GM19023 (cell line): ENCODE data around the gene ITGBL1.

Experiments used
- ATAC-seq: cut with Tn5 transposase; IDR thresholded peaks from one replicate; pipeline ENCODE4 v1.9.1; 2021; ENCODE audit warnings: mild to moderate bottlenecking, moderate library complexity; ENCODE audit not compliant: unreplicated experiment

Gene ITGBL1

DNA sequence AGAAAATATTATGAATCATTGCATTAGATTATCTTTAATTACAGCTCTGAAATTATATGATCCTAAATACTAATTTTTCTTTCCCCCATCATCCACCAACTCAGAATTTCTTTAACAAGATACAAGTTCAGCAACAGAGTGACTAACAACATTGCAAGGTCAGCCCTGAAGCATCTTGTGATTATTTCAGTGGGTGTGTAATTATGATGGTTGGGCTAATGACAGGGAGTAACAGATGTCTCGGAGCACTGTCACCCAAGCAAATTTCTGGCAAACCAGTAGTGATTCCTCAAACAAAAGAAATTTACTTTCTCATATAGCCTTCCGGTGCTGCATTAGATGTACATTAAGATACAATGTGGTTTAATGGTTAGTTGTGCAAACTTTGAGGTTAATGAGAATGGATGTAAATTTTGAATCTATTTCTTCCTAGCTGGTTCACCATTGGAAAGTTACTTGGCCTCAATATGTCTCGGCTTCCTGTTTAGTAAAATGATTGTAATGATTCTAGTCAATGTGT, 238.9 kb downstream of the ITGBL1 start:
- no peak for ATAC-seq

DNA sequence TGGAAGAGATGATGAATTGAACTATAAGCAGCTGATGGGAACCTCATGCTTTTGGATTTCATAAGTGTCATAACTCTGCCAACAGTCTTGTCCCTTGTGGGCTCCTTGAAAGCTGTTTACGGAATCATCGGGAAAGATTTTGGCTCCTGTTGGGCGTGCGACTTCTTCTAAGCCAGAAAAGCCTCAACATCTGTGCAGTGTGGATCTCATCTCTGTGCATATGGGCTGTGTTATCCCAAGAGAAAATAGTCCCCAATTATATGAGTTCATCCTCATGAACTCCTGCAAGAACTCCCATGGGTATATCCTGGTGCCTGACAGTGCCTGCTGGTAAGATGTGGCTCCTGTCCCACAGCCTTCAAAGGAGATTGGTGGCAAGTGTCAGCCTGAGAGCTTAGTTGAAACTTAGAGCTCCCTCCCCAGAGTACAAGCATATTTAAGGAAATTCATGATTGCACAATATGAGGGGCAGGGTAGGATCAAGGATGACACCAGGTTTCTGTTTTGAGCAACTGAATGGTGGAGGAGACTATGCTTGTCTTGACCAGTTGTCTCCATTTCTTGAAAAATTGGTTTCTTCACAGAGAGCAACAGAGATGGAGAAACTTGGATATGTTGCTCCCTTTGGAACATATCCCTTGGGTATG, 243.5 kb downstream of the ITGBL1 start:
- no peak for ATAC-seq

DNA sequence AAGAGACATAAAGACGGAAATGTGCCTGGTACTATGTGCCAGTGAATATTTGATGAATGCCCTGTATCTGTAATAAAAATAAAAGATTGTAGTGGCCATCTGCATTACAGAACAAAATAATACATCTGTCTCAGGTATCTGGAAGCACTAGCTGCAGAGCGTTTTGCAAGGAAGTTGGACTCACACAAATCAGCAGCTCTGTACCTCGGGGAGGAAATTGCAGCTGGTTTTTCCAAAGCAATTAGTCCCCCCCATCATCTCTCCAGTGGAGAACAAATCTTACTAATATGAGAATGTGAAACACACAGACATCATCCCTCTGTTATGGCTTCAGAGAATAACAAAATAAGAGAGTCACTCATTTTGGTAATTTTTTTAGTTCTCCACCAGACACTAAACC, 245.3 kb downstream of the ITGBL1 start:
- ATAC-seq, result no peak

DNA sequence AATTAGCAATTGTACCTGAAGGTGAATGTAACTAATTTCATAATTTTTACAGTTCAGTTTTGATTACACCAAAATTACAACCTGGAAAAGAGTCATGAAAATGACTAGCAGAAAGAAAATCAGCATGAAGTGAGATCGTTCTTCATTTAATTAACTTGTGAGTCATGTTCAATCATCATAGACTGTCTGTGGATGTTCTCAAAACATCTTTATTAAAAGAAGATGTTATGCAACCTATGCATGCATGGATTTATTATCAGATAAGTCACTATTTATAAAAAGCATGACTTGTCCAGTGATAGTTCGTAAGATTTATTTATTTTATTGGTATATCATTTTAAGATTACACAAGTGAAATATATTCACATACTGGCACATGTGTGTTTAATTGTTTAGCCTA, 245.9 kb downstream of the ITGBL1 start:
- ATAC-seq, result no peak

DNA sequence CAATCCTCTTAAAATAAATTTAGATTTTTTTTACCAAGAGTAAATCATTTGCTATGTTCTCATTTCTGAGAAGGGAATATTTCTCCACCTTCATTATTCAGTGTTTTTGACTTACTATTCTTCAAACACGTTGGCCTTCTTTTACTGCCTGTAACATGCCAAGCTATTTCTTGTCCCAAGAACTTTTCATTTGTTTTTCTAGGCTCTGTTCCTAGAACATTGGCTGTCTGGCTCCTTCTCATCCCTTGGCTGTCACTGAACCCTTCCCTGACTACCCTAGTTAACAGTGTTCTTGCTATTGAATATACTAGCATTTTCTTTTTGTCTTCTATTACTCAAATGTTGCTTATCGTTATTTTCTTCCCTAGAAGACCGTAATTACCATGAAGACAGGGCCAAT, 248.1 kb downstream of the ITGBL1 start:
- ATAC-seq, result no peak

DNA sequence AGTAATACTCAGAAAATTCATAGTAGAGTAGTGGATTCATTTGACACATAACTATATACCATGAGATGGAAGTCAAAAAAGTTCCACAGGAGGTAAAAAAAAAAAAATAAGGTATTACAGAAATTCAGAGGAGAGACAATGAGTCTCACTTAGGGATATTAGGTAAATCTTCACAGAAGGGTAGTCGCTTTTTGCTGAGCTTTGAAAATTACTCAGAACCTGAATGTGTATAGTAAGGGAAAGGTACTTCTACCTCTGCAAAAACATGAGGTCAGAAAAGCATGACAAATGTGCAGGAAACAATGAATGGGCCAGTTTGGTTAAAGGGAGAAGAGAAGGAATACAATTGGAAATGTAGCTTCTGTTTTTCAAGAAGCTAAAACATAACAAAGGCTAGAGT, 250.6 kb downstream of the ITGBL1 start:
- no peak for ATAC-seq

DNA sequence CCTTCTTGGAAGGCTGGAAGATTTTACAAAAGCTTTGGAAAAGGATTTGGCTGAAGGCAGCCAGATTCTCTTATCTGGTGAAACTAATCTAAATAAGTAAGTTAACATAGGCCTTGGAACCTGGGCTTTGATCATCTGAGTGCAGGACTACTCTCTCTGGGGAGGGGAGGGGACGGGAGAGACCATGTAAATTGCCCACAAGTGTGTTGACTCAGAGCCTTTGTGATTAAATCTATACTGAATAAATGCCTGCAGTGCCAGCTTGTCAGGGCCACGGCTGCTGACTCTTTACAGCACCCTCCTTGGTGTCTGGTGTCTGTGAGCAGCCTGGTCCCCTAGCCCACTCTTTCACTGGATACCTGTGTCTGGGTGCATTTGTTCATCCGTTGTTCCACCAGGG, 251.4 kb downstream of the ITGBL1 start:
- ATAC-seq, result no peak

DNA sequence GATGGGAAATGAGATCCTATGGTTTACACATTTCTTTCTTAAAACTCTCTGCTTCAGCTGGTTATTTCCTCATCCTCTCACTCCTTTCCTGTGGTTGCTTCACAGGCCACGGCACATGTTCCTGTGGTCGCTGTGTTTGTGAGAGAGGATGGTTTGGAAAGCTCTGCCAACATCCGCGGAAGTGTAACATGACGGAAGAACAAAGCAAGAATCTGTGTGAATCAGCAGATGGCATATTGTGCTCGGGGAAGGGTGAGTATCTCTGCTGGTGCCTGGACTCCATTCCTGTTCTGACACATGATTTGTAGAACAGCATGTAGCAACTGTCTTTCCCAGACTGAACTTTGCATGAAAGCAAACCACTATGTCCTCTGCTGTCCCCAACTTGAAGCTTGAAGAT, 254.2 kb downstream of the ITGBL1 start:
- no peak for ATAC-seq

DNA sequence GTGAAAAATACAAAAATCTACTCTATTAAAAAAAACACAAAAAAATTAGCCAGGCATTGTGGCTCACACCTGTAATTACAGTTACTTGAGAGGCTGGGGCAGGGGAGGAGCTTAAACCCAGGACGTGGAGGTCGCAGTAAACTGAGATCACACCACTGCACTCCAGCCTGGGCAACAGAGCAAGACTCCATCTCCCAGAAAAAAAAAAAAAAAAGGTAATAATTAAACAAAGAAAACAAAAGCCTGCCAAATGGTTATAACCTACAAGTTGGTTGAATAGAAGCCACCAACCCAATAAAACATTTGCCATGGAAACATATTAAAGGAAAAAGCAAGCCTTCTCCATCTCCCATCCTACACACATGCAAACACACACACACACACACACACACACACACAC, 255.2 kb downstream of the ITGBL1 start:
- ATAC-seq, result no peak

DNA sequence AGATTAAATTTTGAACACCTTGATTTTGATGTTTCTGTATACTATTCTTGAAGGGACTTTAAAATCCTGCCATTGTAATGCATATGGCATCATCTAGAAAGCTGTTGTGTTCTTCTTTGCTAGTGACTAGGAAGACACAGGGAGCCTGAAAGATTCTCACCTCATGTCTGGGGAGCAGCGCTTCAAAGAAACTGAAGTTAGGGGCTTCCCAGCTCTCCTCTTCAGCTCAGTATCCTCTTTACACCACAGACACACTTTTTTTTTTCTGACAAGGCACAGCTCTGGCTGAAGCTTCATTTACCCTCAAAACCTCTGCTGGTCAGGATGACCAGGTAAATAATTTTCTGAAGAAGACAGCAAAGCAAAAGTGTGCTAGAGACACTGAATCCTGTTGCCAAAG, 255.6 kb downstream of the ITGBL1 start:
- ATAC-seq, result no peak

DNA sequence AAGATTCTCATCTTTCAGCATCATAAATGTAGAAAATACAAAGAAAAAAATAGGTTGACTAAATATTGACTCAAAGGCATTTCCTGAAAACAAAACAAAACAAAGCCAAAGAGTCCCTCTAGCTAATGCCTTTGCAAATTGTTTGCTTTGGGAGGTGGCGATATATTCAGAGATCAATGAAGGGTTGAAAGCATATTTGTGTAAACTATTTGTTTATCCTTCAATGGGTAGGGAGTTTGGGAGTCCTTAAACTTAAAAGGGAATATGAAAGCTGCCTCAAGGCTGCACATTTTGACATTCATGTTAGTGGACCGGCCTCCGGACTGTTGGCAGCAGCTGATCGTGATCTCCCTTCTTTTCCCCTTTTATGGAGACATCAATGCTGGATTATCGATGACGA, 257.5 kb downstream of the ITGBL1 start:
- ATAC-seq, result no peak

DNA sequence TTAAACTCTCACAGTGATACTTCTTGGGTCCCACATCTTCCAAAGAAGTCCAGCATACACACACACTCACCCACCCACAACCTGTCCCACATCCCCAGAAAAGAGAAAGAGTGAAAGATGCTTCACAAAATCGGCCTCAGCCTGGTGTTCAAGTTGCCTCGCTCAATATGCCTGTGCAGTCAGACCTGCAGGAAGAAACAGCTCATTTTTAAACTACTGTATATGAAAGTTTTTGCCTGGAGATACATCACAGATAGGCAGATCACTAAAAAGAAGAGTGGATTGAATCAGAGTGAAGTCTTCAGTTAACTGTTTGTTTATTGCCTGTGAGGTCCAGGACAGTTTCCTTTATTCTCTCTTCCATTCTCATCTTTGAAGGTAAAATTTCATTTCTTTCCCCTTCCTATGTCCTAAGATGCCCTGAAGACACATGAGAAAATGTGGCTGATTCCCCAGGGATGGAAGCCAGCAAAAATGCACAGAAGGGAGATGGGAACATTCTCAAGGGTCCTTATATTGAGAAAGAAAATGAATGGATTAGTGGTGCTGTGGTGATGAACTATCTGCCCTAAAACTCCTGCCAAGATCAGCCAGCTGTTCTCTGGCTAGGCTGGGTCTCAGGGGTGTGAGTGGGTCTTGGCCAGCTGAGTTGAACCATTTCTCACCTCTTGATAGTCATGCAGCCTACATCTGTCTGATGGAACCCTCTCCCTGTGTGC, 259.0 kb downstream of the ITGBL1 start:
- ATAC-seq, result no peak

DNA sequence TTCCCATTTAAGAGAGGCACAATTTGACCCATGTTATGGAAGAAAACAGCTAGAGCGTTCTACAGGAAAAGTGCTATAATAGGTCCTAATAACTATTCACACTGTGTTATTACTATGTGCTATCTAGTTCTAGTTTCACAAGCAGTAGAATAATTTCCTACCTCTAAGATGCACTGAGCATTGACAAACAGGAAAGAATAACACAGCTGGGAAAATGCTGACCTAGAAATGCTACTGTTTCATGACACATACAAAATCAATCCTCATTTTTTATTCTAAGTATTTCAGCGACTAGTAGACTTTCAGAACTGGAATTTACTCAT, 259.5 kb downstream of the ITGBL1 start:
- no peak for ATAC-seq

DNA sequence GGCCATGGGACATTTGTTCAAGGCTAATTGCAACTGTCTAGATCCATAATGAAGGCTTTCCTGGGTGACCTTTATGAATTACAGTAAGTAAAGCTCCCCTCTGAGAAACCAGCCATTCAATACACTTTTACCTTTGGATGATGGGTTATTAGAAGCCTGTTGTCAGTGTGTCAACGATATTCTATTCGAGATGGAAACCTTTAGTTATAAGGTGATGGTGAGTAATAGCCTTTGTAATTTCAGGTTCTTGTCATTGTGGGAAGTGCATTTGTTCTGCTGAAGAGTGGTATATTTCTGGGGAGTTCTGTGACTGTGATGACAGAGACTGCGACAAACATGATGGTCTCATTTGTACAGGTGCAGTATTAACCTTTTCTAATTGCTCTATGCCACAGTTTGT, 261.7 kb downstream of the ITGBL1 start:
- no peak for ATAC-seq

DNA sequence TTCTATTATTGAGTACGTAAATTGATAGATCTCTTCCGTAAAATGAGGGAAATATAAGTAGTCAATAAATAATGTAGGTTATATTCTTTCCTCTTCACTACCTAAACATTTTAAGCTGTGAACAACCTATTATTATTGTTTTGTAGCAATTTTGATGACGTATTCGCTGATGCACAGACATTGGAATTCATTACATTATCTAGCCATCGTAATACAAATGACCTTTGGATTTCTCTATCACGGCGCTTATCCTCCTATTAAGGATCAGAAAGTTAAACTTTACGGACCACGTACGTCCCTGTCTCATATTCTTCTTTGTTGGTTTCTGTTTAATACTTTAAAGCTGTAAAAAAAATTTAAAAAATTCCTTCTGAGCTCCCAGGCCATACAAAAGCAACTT, 264.9 kb downstream of the ITGBL1 start:
- no peak for ATAC-seq

DNA sequence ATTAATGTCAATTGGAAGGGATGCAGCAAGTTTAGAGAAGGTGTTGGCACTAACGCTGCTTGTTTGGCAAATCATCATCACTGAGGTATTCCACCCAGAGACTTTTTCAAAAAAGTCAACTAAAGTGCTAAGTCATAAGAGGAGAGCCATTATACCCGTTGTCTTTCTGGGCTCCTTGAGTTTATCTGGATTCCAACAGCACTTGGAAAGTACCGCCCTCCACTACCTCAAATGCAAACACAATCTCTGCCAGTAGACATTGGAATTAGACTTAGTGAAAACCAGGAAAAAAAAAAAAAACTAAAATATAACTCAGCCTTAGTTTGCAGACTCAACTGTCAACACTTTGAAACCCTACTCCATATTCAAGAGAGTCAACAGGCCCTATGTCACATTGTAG, 266.0 kb downstream of the ITGBL1 start:
- no peak for ATAC-seq

DNA sequence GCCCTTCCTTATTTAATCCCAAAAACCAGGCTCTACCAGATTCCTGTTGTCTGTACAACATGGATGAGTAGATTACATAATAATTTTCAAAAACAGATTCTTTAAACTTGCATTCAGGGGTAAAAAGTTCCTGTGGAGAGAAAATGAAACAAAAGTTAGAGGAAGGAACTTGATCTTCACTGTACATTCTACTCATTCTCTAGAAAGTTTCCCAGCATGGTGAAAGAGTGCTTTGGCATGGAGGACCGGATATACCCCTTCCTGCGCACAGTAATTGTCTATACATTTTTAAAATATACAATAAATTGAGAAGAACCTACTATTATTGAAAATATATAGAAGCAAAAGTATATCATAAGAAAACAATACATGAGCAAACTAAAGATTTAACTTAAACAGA, 274.2 kb downstream of the ITGBL1 start:
- ATAC-seq, result no peak

DNA sequence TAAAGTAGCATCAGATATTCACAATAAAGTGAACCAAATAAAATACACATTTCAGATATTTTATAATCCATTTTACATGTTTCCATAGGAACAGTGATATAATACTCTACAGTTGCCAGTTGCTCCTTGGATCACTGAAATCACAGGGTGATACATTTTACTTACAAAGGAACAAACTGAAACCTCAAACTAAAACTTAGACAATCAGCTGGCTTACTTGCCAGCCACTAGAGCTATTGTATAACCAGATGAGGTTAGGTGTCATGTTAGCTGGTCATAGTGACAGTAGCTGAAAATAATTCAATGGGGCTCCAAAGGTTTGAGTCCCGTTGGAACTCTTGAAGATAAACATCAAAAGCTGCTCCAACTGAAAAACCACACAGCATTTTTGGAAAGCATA, 274.6 kb downstream of the ITGBL1 start:
- no peak for ATAC-seq

DNA sequence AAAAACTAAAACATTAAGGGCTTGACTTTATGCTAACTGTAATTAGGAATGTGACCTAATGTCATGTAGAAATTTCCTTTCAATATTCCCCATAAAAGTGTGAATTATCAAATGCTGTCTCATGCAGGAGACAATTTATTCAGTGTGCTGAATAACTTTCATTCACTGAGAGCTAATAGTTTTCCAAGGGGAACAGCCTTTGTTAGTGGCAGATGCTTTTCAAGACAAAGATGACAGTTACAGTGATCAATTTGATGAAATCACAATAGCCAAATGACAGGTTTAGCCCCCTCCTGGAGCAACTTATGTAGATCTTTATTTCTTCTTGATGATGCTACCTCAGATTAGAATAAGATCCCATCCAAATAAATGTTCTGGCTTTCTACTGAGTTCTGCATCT, 275.5 kb downstream of the ITGBL1 start:
- no peak for ATAC-seq

DNA sequence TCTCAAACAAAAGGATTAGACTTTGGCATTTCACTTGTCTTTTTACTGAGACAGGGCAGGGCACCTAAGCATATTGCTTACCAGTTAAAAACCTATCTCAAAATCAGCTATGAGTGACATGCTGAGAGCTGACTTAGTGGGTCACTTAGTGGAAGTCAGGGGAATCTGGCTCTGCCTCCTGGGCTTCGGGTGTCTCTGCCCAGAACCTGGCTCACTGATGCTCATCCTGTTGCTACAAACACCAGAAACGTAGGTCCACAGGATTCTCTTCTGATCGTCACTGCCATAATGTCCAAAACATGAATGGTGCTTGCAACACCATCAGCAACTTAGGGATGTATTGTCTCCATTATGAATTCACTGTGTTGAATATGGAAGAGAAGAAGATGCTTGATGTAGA, 276.1 kb downstream of the ITGBL1 start:
- no peak for ATAC-seq

DNA sequence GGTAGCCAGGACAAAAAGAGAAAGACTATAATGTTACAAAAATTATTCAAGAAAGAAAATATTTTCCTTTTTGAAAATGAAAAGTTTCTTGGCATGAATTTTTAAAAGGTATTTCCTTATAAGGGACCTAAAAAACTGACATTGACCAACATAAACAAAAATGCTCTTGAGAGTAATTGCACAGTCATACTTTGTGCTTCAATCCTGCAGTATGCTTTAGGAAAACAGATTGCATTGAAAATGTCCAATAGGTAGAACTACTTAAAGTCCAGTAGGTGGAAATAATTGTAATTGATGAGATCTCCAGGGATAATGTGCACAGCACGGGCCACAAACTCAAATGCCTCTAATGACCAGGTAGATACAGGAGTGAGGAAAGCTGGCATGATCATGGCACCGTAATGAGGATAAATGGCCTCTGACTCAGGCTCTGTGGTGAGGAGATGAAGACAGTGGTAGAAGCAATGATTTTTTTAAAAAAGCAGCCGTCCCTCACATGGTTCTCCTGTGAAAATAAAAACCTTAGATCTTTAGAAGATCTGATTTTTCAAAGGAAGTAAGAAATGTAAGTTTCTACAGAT, 278.0 kb downstream of the ITGBL1 start:
- ATAC-seq, result no peak

DNA sequence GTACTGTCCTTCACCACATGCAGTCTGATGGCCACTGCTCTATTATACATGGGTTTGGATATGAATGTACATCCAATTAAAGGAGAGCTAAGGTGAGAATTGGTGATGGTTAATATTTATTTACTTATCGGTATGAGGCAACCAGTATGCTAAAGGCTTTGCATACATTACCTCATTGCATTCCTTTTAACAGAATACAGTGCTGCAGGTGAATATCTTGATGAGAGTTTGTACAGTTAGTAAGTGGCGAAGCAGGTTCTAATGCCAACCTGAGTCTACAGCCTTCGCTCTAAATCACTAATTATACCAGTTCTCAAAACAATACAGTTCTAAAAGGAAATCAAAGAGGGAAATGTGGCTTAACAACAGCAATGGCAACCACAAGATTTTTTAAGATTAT, 284.1 kb downstream of the ITGBL1 start:
- no peak for ATAC-seq

DNA sequence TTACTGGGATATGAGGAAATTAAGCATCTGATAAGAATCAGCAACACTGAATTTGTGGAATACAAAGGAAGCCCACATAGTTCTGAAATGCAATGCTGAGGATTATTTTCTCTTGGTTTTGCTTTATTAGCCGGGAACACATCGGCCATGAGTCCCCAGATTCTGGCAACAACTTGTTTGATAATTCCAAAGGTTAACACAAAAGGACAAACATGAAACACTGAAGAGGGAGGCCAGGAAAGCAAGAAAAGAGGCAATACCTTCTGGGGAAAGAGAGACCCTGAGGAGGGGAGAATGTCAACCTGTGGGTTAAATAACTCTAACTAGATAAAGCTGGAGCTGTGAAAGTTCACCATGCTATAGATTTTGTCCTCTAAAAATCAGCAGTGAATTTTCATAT, 285.9 kb downstream of the ITGBL1 start:
- ATAC-seq, result no peak
